Left kidney (tissue), 2 donors: ENCODE results near the gene TMEM109. TPM values are rescaled to one million over a fixed set of nuclear protein-coding genes. Genes with fewer than 3 reads are reported as not detected.
A peak's percentile ranks its signal among the peaks of the same experiment; 100 is the strongest.

Source experiments
- DNase-seq: peaks from one replicate; pipeline ENCODE4 v3.0.0-alpha.2; 2013
- polyA plus RNA-seq: library from polyadenylated mRNA; unstranded; fragments of 120-200 nt; gene quantifications from one replicate; pipeline ENCODE4 v1.2.1, GENCODE V29; 2013; ENCODE audit not compliant: insufficient read length

TMEM109 gene
- polyA plus RNA-seq, 1 donor = 76.0 TPM

DNA sequence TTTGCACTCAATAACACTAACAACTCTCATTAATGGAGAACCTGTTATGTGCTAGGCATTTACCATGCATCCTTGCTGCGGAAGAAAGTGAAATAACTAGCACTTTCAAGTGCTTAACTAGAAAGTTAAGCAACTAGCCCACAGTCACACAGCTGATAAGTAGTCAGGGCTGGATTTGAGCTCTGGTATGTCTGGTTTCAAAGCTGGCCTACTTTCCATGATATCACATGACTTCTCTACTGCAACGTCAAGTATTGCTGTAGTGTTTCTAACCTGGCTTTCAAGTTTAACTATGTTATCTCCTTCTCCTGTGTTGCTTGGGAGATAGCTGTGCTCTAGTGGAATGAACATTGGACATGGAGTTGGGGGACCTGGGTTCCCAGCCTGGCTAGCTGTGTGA, 25.9 kb downstream of the TMEM109 start:
- DNase-seq = no peak

GRCh38 chr11:60941371-60942119, 27.6 kb downstream of the TMEM109 start:
- no peak for DNase-seq

DNA sequence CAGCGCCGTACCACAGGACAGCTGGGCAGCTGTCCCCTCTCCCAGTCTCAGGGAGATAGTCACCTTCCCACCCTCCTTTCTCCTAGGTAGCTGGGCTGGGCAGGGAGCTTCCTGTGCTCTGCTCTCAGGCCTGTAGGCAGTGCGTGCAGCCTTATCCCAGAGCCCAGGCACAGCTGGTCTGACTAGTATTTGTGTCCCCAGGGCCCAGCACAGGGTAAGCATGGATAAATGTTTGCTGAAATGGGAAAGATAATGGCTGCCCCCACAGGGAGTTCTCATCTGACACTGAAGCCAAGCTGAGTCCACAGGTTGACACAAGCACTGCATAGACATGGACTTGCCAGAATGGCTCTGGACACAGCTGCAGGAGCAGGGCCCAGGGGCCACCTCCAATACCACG, 28.3 kb downstream of the TMEM109 start:
- DNase-seq = no peak

DNA sequence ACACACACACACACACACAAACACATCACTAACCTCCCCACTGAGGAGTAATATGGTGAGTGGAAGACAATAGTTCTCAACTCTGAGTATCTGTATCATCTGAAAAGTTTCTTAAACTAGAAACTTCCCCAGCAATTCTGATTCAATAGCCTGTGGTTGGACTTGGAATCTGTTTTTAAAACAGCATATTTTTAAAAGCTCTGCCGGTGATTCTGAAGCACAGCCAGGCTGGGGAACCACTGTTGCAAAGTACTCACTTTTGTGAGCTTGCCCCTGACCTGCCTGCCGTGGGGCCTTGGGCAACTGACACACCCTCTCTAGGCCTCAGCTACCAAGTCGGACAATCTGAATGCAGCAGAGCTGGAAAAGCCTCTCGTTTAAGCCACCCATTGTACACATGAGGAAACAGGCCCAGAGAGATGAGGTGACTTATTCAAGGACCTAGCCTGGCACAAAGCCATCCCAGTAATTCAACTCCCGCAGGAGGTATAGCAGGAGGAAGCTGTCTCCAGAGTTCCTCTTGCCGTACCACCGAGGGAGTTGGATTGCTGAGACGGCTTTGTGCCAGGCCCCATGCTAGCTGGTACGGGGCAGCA, 29.1 kb downstream of the TMEM109 start:
- no peak for DNase-seq

DNA sequence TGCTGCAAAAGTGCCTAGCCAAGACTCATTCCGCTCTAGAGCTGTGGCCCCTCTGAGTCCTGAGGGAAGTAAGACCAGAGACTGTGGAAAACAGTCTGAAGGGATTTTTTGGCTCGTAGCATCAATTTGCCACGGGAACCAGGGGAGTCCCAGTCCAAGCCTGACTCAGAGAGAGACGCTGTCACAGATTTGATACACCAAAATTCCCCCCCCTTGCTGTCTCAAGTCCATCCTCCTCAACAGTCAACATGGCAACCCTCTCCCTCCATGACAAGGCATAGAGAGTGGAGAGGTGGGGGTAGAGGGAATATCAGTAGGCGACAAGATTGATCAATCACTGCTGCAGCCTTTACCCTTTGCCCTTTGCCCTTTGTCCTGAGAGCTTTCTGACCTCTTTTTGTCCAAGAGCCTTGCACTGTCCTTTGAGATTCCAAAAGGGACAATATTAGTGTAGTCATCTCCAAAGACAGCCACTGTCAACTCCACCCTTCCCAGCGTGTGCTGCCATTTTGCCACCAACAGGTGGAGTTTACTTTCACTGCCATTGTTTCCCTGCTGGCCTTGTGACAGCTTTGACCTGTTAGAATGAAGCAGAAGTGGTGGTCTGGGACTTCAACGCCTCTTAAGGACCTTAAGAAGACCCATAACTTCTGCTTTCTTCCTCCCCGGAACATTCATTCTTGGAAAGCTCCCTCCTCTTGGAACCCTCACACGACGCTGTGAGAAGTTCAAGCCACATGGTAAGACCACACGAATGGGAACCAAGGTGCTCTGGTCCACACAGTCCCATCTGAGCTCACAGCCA, 30.7 kb downstream of the TMEM109 start:
- DNase-seq = no peak

DNA sequence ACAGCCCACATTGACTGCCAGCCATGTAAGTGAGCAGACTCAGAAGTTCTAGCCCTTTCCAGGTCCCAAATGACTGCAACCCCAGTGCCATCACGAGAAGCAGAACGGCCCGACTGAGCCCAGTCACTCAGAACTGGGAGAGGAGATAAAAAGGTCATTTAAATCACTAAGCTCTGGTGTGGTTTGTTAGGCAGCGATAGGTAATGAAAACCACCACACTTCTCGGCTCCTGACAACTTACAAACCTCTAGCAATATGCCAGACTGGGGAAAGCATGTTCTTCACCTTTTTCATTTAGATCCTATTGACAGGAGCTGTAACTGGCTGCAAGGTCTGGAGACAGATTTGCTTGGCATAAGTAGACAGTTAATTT, 31.3 kb downstream of the TMEM109 start:
- no peak for DNase-seq

- no peak for DNase-seq
Measured at GRCh38 chr11:60946601-60947264, 32.8 kb downstream of the TMEM109 start.

DNA sequence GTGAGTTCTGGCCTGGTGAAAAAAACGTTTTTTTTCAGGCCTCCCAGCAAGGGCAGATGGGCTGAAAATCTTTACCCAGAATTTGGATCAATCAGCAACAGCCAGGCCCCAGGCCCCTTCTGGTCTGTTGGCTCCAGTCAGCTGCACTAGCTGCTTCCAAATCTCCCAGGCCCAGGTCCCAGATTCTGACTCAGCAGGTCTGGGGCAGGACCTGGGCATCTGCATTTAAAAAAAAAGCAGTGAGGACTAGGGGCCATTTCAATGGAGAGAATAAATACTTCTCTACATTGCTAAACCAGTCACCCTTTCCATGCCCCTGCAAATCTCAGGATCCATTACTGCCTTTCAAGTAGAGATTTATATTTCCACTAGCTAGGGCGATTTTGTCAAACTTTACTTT, 33.7 kb downstream of the TMEM109 start:
- no peak for DNase-seq

DNA sequence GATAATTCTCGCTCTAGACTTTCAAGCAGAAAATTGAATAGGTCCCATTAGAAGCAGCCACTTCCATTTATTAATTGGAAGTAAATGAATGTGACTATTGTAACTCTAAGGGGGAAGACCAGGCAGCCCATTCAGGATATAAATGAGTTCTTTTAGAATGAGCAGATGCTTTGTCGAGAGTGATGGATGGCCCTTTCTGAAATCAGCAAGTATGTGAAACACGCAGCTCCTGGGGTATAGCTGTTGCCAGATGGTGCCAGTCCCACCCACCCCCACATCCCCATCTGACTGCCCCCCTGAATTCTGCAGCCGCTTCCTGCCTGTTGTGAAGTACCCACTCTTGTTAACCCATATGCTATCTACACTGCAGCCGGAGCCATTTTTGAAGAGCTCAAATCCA, 34.3 kb downstream of the TMEM109 start:
- no peak for DNase-seq

DNA sequence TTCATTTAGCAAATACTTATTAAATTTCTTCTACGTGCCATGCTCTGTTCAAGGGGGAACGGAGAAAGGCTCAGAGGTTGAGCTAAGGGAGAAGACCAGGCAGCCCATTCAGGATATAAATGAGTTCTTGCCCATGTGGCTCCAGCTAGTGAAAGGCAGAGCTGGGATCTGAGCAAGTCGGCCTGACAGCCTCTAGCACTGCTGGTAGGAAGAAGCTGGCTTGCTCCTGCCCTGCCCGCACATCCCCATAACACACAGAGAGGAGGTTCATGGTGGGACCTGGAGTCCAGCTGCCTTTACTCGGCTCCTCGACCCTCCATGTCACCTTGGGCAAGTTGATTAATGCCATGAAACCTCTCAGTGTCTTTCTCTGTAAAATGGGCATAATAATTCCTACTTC, 36.1 kb downstream of the TMEM109 start:
- DNase-seq = no peak

GRCh38 chr11:60950933-60951605, 37.1 kb downstream of the TMEM109 start:
- DNase-seq = no peak

DNA sequence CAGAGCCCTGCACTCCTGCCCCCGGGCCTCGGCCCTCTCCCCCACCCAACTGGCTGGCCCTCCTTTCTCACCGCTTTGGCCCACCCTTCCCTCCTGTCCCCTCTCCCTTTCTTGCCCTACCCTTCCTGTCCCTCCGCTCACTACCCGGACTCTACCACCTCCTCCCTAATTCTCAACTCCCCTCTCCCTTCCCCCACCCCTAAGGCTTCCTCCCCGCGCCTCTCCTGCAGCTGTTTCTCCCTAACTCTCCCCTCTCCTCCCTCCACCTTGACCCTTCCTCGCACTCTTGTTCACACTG, 37.6 kb downstream of the TMEM109 start:
- DNase-seq = no peak

DNA sequence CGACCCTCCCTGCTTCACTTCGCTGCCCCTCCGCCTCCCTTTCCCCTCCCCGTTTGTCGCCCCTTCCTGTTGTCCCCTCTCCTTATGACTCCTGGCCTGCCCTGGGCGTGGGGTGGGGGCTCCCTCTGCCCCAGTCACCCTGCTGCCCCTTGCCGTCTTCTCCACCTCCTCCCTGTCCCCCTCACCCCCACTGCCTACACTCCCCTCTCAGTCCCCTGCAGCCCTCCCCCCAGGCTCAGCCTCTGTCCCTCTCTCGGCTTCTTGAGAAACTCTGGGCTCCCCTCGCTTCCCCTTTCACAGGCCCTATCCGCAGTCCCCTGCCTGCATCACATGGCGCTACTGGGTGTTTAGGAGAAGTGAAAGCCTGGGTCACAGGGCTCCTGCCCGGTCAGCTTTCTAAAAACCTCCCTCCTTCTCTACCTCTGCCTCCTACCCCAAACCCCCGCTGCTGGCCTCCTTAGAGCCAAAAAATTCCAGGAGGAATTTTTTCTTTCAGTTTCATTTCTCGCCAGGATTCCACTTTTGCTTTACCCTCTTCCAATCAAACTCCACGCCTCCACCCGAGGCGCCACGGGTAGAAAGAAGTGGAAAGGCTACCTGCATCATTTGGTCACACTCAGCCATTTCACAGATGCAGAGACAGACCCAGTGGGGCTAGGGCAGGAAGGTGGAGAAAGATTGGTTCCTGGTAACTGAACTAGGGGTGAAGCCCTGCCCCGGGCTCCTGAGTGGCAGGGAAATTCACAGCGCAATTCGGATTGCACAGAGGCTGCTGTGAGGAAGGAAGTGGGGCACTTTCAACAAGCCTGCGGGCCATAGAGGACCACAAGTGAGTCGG, 38.2 kb downstream of the TMEM109 start, which contains the start of gene SLC15A3:
TSS of gene SLC15A3 (minus strand) at position 273 of the 838 bp plus-strand sequence. CDS start 625 bp downstream, outside the sequence.
- DNase-seq = peak; percentile 37

DNA sequence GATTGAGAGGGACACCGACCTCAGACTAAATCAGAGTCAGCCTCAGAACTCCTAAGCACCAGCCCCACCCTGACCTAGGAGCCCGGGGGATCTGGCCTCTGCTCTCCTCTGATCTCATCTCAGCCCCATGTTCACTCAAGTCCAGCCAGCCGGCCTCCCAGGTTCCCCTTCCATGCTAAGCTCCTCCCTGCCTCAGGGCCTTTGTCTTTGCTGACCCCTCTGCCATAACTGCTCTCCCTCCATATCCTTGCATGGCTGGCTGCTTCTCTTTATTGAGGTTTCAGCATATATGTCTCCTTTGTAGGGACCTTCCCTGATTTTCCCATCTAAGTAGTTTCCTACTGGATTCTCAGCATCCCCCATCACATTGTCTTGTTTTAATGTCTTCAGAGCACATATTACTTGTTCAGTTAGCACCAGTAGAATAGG, 38.8 kb downstream of the TMEM109 start:
- DNase-seq = no peak

DNA sequence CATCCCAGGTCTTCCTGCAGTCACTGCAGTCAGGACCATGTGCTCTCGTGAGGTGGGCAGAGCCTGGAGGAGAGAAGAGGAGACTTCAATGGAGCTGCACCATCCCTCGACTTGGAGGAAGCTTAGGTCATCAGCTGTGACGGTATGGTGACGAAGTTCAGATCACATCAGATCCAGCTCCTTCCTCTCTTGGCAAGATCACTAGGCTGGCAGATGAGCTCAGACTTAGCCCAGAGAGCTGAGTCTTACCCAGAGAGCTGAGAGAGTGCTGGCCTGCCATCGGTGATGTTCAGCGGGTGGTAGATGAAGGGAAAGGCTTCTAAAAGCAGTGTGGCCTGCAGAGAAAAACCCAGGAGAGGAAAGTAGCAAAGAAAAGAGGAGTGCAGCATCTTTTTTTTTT, 39.8 kb downstream of the TMEM109 start:
- no peak for DNase-seq

DNA sequence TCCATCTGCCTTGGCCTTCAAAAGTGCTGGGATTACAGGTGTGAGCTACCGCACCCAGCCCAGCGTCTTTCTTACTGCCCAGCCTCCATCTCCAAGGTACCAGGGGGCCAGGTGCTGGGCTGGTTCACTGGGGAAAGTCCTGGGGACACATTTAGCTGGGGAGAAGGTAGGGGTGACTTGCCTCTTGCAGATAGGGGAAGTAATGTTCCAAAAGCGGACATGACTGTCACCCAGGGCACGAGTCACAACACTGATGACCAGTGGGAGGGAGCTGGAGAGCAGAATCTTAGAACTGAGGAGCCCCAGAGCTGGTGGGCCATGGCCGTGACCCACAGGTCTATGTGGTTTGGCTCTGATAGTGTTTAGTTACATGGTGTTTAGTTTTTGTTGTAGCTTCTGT, 40.5 kb downstream of the TMEM109 start:
- DNase-seq = no peak

DNA sequence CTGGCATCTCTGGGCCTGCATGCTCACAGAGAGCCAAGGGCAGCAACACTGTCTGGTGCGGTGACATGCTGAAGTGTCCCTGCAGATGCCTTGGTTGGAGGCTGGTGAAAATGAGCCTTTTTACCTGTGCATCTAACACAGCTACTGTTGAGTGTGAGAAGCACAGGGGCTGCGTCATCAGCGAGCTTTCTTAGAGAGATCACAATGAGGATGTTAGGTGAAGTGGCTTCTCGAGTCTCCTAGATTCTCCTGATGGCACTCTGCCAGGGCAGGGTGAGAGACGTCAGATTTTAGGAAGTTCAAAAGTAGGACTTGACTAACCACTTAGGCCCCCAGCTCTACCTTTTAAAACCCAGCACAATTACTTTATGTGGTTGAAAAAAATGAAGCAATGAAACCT, 41.6 kb downstream of the TMEM109 start:
- DNase-seq = no peak

DNA sequence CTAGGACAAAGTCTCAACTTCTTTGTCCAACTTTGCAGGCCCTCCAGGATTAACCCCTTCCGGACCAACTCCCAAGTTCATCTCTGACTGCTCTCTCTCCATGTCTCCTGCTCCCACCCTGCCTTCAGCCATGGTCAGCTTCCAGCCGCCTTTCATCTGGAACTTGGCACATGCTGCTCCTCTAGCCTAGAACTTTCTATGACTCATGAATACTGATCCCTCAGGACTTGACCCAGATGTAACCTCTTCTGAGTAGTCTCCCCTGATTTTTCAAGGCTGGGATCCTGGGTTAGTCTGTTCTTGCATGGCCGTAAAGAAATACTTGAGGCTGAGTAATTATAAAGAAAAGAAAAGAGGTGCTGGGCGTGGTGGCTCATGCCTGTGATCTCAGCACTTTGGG, 43.2 kb downstream of the TMEM109 start:
- no peak for DNase-seq

GRCh38 chr11:60959431-60959830, 45.5 kb downstream of the TMEM109 start:
- DNase-seq = no peak

DNA sequence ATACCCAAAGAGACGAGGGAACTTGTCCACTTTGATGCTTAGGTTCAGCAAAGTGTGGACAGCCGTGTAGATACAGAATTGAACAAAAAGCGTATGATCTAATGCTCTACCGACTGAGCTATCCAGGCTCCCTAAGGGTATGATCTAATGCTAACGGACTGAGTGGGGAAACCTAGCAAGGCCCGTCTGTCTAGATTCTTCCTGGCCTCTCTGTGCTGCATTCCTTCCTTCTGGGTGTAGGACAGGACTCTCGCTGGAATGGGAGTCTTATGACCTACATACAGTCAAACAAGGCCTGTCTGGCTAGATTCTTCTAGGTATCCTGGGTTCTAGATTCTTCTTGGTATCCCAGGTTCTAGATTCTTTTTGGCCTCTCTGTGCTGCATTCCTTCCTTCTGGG, 46.4 kb downstream of the TMEM109 start:
- DNase-seq = no peak

DNA sequence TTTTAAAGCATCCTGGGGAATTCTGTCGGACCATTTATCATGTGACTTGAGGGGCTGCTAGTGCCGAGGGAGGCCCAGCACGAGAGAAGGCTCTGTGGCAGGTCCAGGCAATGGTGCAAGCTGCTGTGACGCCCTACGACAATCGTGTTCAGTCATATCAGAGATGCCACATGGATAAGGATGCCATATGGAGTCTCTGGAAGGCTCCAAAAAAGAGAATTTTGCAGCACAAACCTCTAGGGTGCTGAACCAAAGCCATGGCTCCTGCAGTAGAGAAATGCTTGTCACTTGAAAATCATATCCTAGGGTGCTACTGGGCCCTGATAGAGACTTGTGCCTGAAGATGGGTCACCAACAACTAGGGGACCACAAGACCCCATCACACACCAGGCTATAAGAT, 50.8 kb downstream of the TMEM109 start:
- DNase-seq = no peak
